Renal cortex interstitium (tissue), 11 donors: ENCODE results near the gene WDFY4. TPM values are rescaled to one million over a fixed set of nuclear protein-coding genes. Genes with fewer than 3 reads are reported as not detected.

Experiments
- DNase-seq, 11 donors: peaks; one replicate each; pipeline ENCODE4 v3.0.0-alpha.2; 2013; ENCODE audit warnings: low read depth in 9 of 11, low spot score in 4 of 11; ENCODE audit errors: extremely low read depth in 1 of 11
- polyA plus RNA-seq, 3 donors: library from polyadenylated mRNA; unstranded; fragments of 120-200 nt; gene quantifications; one replicate each; pipeline ENCODE4 v1.2.1, GENCODE V29; 2013; ENCODE audit not compliant: insufficient read length in 3 of 3

WDFY4 gene
- polyA plus RNA-seq, 3 donors = 0.67 to 3.2 (median 2.8) TPM

DNA sequence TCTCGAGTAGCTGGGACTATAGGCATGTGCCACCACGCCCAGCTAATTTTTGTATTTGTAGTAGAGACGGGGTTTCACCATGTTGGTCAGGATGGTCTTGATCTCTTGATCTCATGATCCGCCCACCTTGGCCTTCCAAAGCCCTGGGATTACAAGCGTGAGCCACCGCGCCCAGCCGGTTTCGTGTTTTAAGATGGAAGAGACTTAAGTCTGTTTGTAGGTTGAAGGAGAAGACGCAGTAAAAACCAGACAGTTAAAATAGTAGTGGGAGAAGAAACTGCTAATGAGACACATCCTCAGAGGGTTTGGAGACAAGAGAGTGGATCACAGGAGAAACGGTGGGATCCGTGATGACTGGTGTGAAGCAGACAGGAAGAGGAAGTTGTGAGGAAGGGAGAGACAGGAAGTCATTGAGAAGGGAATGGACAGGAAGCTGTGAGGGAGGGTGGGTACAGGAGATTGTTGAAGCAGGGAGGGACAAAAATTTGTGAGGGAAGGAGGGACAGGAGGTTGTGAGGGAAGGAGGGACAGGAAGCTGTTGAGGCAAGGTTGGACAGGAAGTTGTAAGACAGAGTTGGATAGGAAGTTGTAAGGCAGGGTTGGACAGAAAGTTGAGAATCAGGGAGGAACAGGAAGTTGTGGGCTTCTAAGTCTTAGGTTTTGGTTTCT lies 115.5 kb downstream of the WDFY4 start:
- no peak for DNase-seq

DNA sequence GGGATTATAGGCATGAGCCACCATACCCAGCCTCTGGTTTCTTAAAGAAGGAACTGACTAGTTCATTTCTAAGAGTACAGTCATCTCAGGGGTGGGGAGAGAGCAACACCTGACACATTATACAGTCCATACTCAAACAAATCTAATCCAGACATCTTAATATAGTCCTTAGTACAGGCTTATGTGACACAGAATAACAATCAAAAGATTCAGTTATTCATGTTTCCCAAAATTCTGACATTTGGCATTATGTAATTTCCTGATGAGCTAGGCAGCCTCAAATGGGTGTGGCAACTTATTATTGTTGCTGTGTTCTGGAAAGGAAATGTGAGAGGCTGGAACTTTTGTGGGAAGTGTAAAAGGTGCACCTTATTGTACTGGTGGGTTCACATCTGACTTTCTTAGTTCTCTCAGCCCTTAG lies 116.3 kb downstream of the WDFY4 start:
- DNase-seq = no peak

DNA sequence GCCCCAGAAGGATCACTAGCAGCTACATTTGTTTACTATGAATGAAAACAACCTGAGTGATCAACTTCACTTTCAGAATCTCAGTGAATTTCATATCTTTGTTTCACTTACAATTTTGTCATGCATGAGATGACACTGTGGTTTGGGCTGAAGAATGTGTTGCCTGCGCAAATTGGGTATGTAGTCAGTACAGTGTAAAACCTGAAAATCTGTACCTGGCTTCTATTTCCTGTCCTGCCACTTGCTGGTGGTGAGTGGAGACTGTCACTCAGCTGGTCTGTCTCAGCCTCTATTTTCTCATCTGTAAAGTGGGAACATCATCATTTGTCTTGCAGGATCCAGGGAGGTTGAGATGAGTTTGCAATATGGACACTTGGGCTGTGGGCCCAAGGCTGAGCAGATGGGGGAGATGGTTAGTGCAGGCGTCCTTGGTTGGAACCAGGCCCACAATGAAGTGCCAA lies 118.0 kb downstream of the WDFY4 start:
- DNase-seq = no peak

DNA sequence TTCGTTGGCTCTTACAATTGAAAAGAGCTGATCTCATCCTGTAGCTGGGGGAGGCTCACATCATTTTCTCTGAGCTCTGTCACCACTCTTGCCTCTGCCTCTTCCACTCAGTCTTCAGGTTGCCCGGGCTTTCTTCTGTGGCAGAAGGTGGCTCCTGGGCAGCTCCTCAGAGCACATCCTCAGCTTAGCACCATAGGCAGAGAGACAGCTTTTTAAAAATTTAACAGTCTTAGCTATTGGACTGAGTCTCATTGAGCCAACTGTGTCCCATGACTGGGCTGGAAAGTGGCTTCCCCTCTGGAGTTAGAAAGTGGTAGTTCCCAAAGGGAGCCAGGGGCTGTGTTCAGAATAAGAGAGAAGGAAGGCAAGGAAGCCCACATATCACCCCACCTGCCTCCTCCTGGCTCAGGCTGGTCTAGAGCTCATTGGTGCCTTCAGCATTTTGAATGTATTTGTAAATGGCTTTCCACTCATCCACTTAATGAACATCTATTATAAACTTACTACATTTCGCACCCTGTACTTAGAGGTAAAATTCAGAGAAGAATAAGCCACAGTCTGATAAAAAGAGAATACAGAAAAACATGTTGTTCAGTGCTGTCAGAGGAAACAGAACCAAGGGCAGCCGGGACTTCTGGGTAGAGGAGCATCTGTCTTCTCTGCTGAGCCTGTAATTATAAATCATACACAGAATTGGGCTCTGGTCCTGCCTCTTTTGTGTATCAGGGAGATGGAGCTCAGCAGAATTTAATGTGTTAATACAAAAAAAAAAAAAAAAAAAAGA lies 119.3 kb downstream of the WDFY4 start:
- no peak for DNase-seq

DNA sequence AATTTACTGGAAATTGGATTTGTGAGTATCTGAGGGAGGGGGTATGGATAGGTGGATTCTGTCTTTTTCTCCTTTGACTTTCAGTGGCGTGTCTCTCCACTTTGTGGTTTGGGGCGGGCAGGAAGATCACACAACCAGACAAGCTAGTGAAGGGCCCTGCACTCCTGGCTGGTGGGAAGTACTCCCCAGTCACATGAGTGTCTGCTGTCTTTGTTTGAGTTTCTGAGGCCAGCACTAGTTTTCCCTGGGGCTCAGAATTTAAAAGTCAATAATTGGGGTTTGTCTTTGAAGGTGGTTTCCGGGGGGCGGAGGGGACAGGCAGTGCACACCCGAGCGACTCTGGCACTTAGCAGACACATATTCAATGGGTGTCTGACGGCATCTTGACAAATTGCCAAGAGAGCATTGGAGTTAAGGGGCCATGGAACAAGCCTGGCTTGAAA lies 120.1 kb downstream of the WDFY4 start:
- DNase-seq = peak in 1 of 11 donors; percentile 4

DNA sequence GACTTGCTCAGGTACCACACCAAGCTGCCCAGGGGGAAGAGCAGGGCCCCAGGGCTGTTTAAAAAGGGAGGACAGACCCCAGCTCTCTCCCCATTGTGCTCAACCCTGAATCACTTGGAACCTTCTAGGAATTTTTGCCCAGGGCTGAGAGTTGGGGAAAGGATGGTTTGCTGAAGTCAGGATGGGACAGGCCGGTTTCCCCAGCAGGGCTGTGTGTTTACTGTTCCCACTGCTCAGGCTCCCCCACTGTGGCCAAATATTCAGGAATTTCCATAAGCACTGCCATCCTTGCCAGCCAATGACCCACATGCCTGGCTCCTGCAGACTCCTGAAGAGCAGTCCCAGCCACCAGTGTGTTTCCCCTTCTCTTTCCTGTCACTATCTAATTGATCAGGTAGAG lies 120.7 kb downstream of the WDFY4 start:
- no peak for DNase-seq

DNA sequence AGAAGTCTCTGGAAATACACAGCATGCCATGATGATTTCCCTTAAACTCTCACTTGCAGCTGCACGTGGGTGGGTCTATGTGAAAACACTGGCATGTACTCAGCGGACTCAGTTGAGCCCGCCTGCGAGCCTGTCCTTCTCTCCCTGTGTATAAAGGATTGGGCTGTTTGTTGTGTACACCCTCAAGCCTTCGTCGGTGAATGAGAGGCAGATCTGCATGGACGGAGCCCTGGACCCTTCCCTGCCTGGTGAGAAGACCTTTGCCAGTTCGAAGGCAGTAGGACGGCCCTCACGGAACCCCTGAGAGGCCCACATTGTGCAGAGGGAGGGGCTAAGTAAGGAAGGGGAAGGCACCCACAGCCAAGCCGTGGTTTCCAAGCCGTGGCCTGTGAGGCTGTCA lies 121.2 kb downstream of the WDFY4 start:
- no peak for DNase-seq

DNA sequence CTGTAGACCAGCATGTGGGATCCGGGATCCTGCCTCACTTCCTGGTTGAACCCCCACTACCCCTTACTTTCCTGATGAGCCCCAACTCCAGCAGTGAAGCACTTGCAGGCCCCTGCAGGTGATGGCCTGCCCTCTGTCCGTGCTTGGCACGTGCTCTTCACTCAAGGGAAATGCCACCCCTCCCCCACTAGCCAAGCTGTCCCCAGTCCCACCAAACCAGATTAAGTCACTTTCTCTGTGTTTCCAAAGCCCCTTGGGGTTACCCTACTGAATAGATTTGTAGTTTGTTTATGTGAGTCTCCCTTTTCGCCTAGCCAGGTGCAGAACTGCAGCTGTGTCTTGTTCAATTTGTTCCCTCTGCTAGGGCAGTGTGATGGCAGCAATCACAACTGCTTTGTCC lies 121.7 kb downstream of the WDFY4 start:
- DNase-seq = no peak

DNA sequence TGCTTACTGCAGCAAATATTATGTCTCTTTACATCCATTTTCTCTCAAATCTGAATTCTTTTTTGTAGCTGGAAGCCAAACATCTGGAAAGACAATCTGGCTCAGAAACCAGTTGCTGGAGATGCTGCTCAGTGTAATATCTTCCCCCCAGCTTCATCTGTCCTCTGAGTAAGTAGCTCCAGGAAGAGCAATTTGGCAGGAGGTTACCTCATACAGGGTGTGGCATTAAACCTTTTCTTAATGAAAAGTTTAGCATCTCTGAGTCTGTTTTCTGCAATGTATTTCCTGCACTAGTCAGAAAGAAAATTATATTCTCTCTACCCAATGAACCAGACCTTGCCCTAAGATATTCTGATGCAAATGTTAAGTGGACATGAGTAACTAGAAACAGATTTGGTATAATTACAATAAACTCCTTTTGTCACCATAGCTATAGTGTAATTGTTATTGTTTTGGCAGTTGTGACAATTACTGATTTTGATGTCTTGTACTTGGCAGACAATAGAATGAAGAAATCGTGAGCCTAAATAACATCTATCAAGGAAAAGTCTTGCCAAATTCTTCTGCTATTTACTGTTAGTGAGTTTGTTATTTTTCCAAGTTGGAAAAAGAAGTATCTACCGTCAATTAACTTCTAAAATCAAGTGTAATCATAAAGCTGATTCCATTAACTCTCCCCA lies 123.3 kb downstream of the WDFY4 start:
- DNase-seq = no peak

DNA sequence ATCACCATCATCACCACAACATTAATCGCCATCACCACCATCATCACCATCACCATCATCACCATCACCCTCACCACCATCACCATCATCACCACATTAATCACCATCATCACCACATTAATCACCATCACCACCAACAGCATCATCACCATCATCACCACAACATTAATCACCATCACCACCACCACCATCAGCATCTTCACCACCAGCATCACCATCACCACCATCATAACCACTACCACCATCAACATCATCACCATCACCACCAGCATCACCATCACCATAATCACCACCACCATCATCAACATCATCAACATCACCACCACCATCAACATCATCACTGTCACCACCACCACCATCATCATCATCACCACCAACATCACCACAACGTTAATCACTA lies 124.6 kb downstream of the WDFY4 start:
- DNase-seq = no peak

DNA sequence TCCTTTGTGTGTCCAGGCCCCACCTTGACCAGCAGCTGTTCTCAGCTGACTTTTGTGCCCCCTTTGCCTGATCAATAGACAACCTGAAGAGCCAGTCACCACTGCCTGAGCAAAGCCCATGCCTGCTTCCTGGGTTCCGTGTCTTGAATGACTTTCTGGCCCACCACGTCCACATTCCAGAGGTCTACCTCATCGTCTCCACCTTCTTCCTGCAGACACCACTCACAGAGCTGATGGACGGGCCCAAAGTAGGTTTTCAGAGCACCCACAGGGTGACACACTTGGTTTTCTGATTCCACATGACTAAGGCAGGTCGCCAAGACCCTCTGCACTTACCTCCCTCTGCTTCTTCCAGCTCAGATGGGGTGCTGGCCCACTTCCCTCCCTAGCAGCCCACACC lies 126.8 kb downstream of the WDFY4 start:
- no peak for DNase-seq

DNA sequence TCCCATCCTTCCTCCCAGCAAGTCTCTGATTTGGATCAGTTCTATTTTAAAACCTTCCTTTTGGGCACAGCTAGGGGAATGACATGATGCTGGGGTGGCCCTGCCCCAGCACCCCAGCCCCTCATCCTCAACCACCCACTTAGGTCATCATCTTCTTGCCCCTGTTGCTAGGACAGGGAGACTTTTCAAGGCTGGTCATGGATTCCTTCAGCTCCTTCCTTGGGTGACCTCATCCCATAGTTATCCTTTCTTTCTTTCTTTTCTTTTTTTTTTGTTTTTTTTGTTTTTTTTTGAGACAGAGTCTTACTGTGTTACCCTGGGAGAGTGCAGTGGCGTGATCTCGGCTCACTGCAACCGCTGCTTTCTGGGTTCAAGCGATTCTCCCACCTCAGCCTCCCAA lies 127.2 kb downstream of the WDFY4 start:
- no peak for DNase-seq

DNA sequence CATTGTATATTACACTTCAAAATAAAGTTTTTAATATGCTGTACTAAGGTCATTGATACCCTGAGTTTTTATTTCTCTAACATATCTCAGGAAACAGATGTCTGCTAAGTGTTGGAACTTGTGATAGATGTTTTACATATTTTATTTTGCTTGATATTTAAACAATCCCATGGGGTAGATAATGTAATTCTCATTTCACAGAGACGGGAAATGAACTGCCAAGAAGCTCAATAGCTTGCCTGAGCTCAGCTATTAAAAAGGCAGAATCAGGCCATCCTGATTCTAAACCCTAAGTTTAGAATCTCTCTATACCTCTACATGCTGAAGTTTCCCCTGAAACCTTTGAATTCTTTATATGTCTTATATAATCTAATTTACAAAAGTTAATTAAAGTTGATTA lies 128.6 kb downstream of the WDFY4 start:
- DNase-seq = no peak

DNA sequence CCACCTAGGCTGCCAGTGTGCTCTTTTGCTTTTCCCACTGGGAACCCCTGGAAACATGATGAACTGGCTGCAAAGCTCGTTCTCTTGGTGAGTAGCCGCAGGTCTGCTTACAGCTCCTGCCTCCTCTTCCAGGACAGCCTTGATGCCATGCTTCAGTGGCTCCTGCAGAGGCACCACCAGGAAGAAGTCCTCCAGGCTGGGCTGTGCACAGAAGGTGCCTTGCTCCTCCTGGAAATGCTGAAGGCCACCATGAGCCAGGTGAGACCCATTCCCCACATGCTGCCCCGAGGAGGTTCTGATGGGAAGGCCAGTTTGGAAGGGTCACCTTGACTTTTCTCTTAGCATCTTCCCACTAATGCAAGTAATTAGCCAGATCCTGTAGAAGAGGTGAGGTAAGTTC lies 129.2 kb downstream of the WDFY4 start:
- no peak for DNase-seq

DNA sequence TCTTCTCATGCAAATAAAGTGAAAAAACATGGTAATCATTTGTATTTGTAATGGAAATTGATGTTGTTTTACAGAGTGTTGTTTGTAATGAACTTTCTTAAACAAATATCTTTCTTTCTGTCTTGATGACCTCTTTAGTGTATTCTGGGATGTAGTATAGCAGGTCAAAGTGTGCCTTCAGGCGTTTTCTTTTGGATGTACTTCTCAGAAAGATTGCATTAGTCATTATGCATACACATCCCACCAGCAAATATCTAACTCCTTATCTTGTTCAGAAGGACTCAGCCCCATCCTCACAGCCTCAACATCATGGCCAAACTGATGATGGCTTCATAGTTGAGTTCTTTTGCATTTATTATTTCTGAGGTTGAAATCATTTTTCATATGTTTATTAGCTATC lies 130.3 kb downstream of the WDFY4 start:
- DNase-seq = no peak

DNA sequence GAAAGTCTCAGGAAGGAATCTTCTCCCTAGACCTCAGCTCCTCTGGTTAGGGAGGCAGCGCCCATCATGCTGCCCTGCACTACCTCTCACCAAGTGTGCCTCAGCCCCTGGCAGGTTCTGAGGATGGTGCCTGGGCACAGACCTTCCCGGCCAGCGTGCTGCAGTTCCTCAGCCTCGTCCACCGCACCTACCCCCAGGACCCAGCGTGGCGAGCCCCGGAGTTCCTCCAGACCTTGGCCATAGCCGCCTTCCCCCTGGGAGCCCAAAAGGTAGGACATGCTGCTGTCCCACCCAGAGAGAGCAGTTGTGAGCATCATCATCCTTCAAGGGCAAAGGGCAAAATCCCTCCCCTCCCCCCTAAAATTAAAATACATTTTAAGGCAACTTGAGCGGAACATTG lies 132.5 kb downstream of the WDFY4 start:
- DNase-seq = no peak

DNA sequence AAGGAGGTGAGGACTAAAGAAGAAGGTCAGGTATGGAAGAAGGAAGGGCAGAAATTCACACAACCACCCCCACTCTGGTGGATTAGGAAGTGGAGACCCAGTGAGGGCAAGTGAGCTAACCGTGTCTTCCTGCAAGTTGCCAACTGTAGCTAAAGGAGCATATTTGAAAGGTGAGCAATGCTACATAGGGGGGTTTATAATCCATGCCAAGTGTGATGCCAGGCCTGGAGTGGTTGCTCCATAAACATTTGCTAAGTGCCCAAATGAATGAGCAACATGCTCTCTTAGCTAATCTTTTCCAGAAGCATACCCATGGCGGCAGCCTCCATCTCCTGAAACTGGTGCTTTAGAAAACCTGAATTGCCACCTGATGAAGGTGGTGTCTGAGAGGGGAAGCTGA lies 133.4 kb downstream of the WDFY4 start:
- DNase-seq = no peak

DNA sequence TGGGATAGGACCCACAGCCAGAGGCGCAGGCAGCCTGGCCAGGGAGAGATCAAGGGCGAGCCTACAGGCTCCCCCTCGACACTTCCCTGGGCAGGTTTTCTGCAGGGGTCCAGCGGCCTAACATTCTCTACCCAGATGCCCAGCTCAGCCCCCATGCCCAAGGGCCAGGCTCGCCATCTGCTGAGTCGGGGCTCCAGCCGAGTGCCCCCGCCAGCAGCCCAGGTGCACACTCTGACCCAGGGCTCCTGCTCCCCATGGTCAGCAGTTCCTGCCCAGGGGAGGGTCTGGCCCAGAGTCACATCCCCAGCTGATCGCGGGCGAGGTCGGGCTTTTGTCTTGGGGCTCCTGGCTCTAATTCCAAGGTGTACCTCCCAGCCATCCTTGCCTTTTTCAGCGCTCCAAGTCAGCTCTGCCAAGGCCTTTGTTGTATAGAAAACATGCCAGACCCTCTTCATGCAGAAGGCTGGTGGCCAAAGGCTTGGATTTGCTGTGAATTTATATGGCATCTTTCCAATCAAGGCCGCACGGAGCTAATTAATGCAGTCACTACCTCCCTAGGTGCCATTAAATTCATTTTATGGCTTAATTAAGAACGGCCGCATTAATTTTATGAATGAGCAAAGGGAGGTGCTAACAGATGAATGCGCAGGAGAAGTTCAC lies 134.3 kb downstream of the WDFY4 start:
- no peak for DNase-seq

DNA sequence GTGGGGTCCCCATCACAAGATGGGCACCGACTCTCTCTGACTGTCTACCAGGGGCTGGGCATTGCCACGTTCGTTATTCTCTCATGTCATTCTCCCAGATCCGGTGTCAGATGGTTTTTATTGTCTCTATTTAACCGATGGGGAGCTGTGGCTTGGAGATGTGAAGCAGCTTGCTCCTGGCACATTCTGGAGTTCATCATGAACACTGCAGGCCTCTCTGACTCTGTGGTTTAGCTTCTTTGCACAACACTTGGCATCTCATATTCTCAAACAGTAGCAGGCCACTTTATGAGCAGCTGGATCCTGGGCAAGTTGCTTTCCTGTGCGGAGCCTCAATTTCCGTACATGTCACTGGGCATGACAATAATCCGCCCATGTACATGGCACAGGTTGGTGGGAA lies 135.1 kb downstream of the WDFY4 start:
- no peak for DNase-seq

DNA sequence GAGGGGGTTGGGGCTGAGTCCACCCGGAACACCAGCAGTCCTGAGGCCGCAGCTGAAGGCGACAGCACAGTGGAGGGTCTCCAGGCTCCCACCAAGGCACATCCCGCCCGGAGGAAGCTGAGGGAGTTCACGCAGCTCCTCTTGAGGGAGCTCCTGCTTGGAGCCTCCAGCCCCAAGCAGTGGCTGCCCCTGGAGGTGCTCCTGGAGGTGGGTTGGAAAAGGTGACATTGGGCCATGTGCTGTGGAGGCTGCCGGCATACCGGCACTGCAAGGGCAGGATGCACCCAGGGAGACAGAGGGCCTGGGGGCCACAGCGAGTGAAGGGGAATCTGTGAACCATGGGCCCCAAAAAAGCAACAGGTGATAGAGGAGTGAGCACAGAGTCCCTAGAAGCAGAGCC lies 135.6 kb downstream of the WDFY4 start:
- no peak for DNase-seq
